GM10248 (cell line): ENCODE measurements around the gene MYBPC2.
"Not testable (repeated sequence)": the region's sequence is repeated elsewhere in the genome, so short reads cannot be mapped to it uniquely, and the experiment has no call there.

ENCODE experiments used
- CTCF ChIA-PET: fragments of 300-600 bp; sonication (Branson Sonifier 250); formaldehyde crosslinking; extraction: SDS; loops from one replicate; lab custom pipeline; 2021; ENCODE audit warnings: antibody characterized with exemption; lab: Yijun Ruan, JAX
- POLR2A ChIA-PET: fragments of 350-650 bp; sonication (Branson Sonifier 250); formaldehyde crosslinking; extraction: SDS; loops from one replicate; lab custom pipeline; 2020; ENCODE audit warnings: antibody characterized with exemption; lab: Yijun Ruan, JAX
- DNase-seq: peaks from one replicate; pipeline ENCODE4 v3.0.0; 2012; ENCODE audit errors: extremely low spot score
- TF ChIP-seq, protein P1 (sequence below): IDR thresholded peaks from 2 replicates; pipeline ENCODE4 v1.5.1; 2012; ENCODE audit warnings: mild to moderate bottlenecking, low read depth; ENCODE audit errors: extremely low read depth, missing control alignments, control extremely low read depth

Gene MYBPC2

DNA sequence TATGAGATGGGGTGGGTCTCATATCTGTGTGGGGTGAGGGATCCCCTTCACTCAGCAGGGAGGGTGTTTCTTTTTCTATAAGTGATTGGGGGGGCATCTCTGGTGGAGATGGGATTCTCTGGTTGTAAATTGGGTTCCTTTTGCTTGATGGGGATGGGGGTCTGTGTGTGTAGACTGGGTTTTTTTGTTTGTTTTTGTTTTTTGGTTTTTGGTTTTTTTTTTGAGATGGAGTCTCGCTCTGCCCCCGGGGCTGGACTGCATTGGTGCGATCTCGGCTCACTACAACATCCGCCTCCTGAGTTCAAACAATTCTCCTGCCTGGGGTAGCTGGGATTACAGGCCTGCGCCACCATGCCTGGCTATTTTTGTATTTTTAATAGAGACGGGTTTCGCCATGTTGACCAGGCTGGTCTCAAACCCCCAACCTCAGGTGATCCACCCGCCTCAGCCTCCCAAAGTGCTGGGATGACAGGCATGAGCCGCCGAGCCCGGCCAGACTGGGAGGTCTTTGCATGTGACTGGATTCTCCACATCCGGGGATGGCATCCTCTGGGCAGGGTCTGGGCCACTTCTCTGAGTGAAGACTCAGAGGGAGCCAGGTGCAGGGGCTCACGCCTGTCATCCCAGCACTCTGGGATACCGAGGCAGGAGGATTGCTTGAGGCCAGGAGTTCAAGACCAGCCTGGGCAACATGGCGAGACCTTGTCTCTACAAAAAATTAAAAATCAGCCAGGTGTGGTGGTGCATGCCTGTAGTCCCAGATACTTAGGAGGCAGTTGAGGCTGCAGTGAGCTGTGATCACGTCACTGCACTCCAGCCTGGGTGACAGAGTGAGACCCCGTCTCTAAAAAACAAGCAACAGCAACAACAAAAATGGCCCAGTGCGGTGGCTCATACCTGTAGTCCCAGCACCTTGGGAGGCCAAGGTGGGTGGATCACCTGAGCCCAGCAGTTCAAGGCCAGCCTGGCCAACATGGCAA is 799 bp downstream of the MYBPC2 start:
- no peak for DNase-seq
- TF ChIP-seq, protein P1, sequence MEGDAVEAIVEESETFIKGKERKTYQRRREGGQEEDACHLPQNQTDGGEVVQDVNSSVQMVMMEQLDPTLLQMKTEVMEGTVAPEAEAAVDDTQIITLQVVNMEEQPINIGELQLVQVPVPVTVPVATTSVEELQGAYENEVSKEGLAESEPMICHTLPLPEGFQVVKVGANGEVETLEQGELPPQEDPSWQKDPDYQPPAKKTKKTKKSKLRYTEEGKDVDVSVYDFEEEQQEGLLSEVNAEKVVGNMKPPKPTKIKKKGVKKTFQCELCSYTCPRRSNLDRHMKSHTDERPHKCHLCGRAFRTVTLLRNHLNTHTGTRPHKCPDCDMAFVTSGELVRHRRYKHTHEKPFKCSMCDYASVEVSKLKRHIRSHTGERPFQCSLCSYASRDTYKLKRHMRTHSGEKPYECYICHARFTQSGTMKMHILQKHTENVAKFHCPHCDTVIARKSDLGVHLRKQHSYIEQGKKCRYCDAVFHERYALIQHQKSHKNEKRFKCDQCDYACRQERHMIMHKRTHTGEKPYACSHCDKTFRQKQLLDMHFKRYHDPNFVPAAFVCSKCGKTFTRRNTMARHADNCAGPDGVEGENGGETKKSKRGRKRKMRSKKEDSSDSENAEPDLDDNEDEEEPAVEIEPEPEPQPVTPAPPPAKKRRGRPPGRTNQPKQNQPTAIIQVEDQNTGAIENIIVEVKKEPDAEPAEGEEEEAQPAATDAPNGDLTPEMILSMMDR: no peak
- CTCF ChIA-PET: interaction anchor here (1.1 kb wide), 1 partner anchor 10 kb away, joined by 3 read pairs; no protein-coding TSS in a partner anchor
- POLR2A ChIA-PET: interaction anchor here (1.4 kb wide), 1 partner anchor 10 kb away, joined by 6 read pairs; no protein-coding TSS in a partner anchor

DNA sequence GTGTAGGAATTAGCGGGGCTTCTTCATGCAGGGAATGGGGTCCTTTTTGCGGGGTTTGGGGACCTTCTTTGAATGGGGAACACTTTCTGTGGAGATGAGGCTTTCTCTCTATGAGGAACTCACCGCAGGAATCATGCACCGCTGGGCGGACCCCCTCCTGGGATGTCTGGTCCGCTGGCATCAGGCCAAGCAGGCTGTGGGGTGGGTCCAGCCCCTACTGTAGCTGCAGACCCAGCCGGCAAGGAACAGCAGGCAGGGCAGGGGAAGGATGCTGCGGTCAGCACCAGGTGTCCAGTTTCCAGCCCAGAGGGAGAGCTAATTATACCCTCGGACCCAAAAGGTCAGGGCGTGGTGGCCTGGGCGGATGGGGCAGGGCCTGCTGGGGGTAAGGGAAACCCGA is 1.8 kb downstream of the MYBPC2 start:
- CTCF ChIA-PET: no interaction called here
- POLR2A ChIA-PET: interaction anchor here (1.4 kb wide), 1 partner anchor 9 kb away, joined by 6 read pairs; no protein-coding TSS in a partner anchor
- no peak for DNase-seq
- TF ChIP-seq, protein P1: no peak

DNA sequence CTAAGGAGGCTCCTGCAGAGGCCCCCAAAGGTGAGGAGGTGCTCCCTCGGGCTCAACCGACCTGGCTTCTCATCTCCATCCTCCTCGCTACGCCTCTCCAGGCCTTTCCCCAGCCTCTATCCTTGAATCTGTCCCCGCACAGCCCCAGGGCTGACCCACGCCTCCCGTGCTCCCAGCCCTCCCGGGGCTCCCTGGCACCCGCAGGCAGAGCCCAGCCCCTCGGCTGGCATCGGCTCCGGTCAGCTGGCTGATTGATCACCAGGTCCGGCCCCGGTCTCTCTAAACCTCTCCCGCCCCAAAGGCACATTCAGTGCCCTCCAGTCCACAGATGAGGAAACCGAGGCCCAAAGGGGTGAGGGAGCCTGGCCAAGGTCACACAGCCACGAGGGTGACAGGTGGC is 2.5 kb downstream of the MYBPC2 start:
- ChIA-PET POLR2A (interaction anchor here (1.4 kb wide), 1 partner anchor 8 kb away, joined by 6 read pairs; no protein-coding TSS in a partner anchor), CTCF (no interaction called here)
- no peak for DNase-seq
- TF ChIP-seq, protein P1: no peak

DNA sequence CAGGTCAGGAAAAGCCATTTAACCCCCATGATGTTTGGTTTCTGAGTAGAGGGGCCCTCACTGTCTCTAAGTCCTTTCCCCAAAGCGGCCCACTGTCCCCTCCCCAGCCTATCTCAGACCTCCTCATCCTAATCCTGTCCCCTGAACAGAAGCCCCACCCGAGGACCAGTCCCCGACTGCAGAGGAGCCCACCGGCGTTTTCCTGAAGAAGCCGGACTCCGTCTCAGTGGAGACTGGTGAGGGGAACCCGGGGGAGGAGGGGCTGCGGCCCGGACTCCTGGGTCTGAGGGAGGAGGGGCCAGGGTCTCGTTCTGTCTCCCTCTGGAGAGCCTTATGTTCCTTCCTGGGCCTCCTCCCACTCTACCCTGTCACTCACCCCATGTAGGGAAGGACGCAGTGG is 2.9 kb downstream of the MYBPC2 start:
- CTCF ChIA-PET: interaction anchor here (0.9 to 2.3 kb wide), 2 partner anchors 25 to 78 kb away, joined by 3 to 7 read pairs; no protein-coding TSS in a partner anchor
- no peak for DNase-seq
- POLR2A ChIA-PET: no interaction called here
- TF ChIP-seq, protein P1: no peak

DNA sequence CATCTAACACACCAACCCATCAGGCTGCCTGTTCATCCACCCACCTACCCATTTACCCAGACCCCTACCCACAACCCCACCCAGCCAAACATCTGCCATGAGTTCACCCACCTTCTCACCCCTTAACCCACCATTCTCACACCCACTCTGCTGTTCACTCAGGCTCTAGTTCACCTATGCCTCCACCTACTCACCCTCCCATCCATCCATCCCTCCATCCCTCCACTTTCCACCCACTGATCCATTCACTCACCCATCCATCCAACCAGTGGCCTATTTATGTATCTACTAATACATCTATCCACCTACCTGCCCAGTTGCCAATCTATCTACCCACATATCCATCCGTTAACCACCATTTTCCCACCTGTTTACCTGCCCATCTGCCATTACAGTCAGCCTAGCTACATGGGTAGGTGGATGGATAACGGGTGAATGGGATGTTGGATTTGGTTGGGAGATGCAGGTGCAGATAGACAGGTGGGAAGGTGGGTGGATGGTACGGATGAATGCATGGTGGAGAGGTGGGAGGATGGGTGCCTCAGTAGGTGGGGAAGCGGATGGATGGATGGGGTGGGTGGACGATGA is 5.3 kb downstream of the MYBPC2 start:
- ChIA-PET CTCF (interaction anchor here (0.9 to 2.3 kb wide), 2 partner anchors 23 to 118 kb away, joined by 3 to 7 read pairs; no protein-coding TSS in a partner anchor), POLR2A (no interaction called here)
- TF ChIP-seq, protein P1: no peak
- DNase-seq: no peak

DNA sequence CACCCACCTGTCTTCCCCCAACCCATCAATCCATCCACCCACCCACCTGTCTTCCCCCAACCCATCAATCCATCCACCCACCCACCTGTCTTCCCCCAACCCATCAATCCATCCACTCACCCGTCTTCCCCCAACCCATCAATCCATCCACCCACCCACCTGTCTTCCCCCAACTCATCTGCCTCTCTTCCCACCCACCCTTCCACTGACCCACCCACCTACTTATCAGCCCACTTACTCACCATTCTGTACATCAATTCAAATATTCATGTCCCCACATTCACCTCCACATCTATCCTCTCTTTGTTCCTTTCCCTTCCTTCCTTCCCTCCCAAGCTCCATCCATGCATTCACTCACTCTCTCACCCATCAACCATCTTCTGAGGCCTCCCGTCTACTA is 6.4 kb downstream of the MYBPC2 start:
- POLR2A ChIA-PET, DNase-seq, CTCF ChIA-PET: not testable (repeated sequence)
